ENCODE data around the gene MARCHF3. TPM values are rescaled to one million over a fixed set of nuclear protein-coding genes. Genes with fewer than 3 reads are reported as not detected.
"Not testable (repeated sequence)": the region's sequence is repeated elsewhere in the genome, so short reads cannot be mapped to it uniquely, and the experiment has no call there.

Gene MARCHF3
- total RNA-seq, 4 donors from 2014 or later = 10.7 to 22.9 (median 20.1) TPM

DNA sequence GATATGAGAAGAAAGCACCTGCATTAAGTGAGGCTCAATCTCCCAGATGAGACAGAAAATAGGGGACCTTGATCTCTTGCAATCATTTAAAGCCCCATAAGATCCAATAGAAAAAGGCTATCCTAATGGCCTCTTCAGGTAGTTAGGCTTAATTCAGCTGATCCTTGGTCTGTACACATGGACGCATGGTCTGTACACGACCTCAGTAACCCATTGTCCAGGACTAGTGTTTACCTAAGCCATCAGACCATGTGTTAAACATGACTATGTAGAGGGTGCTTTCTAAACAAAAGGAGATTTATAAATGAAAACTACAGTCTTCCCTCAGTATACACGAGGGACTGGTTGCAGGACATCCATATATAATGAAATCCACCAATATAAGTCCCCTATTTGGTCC lies 7.5 kb downstream of the MARCHF3 start:
- DNase-seq = no peak
- no peaks in the 10 kb centered on the region for H3K36me3 ChIP-seq
- H3K9me3 ChIP-seq = no peaks in the 10 kb centered on the region
- no peaks in the 10 kb centered on the region for H3K27me3 ChIP-seq
- H3K4me1 ChIP-seq = peaks cover 0 to 2% (median 0%) of the 10 kb centered on the region in 4 donors
- H3K27ac ChIP-seq = no peak overlapping the region
- H3K4me3 ChIP-seq = no peak overlapping the region
- TF ChIP-seq POLR2A (IDR thresholded peaks at IDR 0.05) (no peak), CTCF (IDR thresholded peaks at IDR 0.05) (no peak)

DNA sequence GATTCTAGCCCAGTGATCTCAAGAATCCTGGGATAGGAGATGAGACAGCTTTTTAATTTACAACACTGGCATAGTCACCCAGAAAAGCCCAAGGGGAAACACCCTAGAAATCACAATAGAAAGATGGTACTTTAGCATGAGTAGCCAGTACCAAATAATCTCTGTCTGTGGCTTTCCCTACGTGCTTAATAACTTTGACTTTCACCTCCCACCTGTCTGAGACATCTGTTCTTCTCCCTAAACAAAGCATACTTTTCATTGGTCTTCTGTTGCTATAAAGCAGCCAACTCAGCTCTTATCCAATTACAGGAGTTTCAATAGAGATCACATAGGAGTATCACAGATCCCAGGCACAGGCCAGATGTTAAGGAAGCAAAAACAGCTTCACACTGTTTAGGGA lies 10.4 kb downstream of the MARCHF3 start:
- no peaks in the 10 kb centered on the region for H3K36me3 ChIP-seq
- no peaks in the 10 kb centered on the region for H3K27me3 ChIP-seq
- DNase-seq = no peak
- no peak overlapping the region for H3K4me3 ChIP-seq
- no peak overlapping the region for H3K27ac ChIP-seq
- TF ChIP-seq POLR2A (IDR thresholded peaks at IDR 0.05) (no peak), CTCF (IDR thresholded peaks at IDR 0.05) (no peak)
- H3K9me3 ChIP-seq = no peaks in the 10 kb centered on the region
- peaks cover 0 to 10% (median 0%) of the 10 kb centered on the region in 4 donors for H3K4me1 ChIP-seq

DNA sequence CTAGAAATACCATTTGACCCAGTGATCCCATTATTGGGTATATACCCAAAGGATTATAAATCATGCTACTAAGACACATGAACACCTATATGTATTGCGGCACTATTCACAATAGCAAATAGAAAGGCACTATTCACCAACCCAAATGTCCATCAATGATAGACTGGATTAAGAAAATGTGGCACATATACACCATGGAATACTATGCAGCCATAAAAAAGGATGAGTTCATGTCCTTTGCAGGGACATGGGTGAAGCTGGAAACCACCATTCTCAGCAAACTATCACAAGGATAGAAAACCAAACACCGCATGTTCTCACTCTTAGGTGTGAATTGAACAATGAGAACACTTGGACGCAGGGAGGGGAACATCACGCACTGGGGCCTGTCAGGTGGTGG lies 13.6 kb downstream of the MARCHF3 start:
- H3K4me1 ChIP-seq = peaks cover 0 to 12% (median 0%) of the 10 kb centered on the region in 4 donors
- not testable (repeated sequence) for H3K27me3 ChIP-seq, H3K36me3 ChIP-seq, H3K4me3 ChIP-seq, DNase-seq, H3K9me3 ChIP-seq, H3K27ac ChIP-seq

- Histone ChIP-seq H3K9me3 (no peaks in the 10 kb centered on the region), H3K4me1 (peaks cover 0 to 12% (median 0%) of the 10 kb centered on the region in 4 donors), H3K36me3 (no peaks in the 10 kb centered on the region), H3K27ac (no peak overlapping the region), H3K4me3 (no peak overlapping the region), H3K27me3 (no peaks in the 10 kb centered on the region)
- DNase-seq = no peak
- TF ChIP-seq POLR2A (IDR thresholded peaks at IDR 0.05) = no peak
- no peak for TF ChIP-seq CTCF (IDR thresholded peaks at IDR 0.05)
Measured at GRCh38 chr5:127015716-127016115, 14.6 kb downstream of the MARCHF3 start.

DNA sequence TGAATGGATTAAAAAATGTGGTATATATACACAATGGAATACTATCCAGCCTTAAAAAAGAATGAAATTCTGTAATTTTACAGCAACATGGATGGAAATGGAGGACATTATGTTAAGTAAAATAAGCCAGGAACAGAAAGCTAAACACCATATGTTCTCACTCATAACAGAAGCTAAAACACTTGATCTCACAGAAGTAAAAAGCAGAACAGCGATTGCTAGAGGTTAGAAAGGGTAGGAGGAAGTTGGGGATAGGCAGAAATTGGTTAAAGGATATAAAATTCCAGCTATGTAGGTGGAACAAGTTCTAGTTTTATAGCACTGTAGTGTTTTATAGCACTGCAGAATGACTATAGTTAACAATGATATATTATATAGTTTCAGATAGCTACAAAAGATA lies 15.8 kb downstream of the MARCHF3 start:
- Histone ChIP-seq H3K27me3 (no peaks in the 10 kb centered on the region), H3K27ac (no peak overlapping the region), H3K9me3 (no peaks in the 10 kb centered on the region), H3K4me1 (peaks cover 0 to 17% (median 0%) of the 10 kb centered on the region in 4 donors), H3K4me3 (no peak overlapping the region), H3K36me3 (no peaks in the 10 kb centered on the region)
- TF ChIP-seq CTCF (IDR thresholded peaks at IDR 0.05) (no peak), POLR2A (IDR thresholded peaks at IDR 0.05) (no peak)
- no peak for DNase-seq

DNA sequence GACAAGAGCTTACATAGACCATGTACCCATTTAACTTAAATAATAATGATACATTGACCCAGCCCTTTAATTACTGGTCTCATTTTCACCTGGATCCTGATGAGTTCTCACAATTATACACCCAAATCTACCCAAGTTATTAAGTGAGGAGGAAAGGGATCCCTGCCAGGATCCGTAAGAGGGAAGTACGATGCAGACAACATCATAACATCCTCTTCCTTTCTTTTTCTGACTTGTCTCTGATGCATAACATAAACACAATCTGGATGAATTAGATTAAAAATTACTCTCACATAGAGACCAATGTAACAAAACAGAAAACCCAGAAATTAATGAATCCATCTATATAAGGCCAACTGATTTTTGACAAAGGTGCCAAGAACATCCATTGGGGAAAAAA lies 17.0 kb downstream of the MARCHF3 start:
- Histone ChIP-seq H3K4me1 (peaks cover 0 to 18% (median 0%) of the 10 kb centered on the region in 4 donors), H3K27ac (no peak overlapping the region), H3K9me3 (no peaks in the 10 kb centered on the region), H3K36me3 (no peaks in the 10 kb centered on the region), H3K27me3 (no peaks in the 10 kb centered on the region), H3K4me3 (no peak overlapping the region)
- DNase-seq = no peak
- TF ChIP-seq POLR2A (IDR thresholded peaks at IDR 0.05) (no peak), CTCF (IDR thresholded peaks at IDR 0.05) (no peak)
